ENCODE data around the gene HNRNPH3. TPM values are rescaled to one million over a fixed set of nuclear protein-coding genes. Genes with fewer than 3 reads are reported as not detected.

Gene HNRNPH3
- polyA plus RNA-seq, 3 donors: 36.6 to 86.0 (median 71.6) TPM

DNA sequence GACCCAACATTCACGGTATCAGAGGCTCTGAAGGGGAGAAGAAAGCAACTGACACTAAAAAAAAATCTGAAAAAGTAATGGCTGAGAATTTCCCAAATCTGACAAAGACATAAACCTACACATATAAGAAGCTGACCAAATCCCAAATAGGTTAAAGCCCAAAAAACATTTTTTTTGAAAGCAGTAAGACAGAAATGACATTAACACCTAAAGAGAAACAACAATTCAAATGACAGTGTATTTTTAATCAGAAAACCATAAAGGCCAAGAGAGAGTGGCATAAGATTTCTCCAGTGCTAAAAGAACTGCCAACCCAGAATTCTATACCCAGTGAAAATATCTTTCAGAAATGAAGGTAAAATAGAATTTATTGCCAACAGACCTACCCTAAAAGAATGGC lies 39.7 kb downstream of the HNRNPH3 start:
- Histone ChIP-seq H3K9ac (ENCODE audit: insufficient read depth, low read length, poor library complexity, severe bottlenecking) (no peak overlapping the region), H3K27me3 (ENCODE audit: control insufficient read depth in 2 of 2, insufficient read depth in 2 of 2, low read length in 2 of 2) (no peaks in the 10 kb centered on the region), H3K9me3 (replicated peaks in 1 of 2; ENCODE audit: control insufficient read depth in 1 of 2, insufficient read depth in 1 of 2, low read length in 2 of 2) (peaks cover 12 to 24% of the 10 kb centered on the region in 2 donors), H4K20me1 (ENCODE audit: insufficient read depth, low read length) (no peaks in the 10 kb centered on the region), H3K4me2 (replicated peaks; ENCODE audit: extremely low read depth, low read length, poor library complexity, severe bottlenecking) (no peak overlapping the region), H3K79me2 (ENCODE audit: insufficient read depth, low read length) (no peaks in the 10 kb centered on the region), H3K4me1 (ENCODE audit: control insufficient read depth in 1 of 2, insufficient read depth in 2 of 2, low read length in 2 of 2) (no peaks in the 10 kb centered on the region), H2AFZ (ENCODE audit: insufficient read depth, low read depth, low read length, poor library complexity, severe bottlenecking) (no peak overlapping the region), H3K4me3 (replicated peaks in 1 of 3; ENCODE audit: low read depth in 2 of 3, low read length in 3 of 3) (no peak overlapping the region), H3K36me3 (replicated peaks in 1 of 2; ENCODE audit: control insufficient read depth in 1 of 2, insufficient read depth in 2 of 2, low read length in 2 of 2) (peaks cover 23 to 56% of the 10 kb centered on the region in 2 donors), H3K27ac (ENCODE audit: low read depth in 1 of 2, low read length in 2 of 2) (no peak overlapping the region)
- H3K27me3 Mint-ChIP-seq (ENCODE audit: low read depth in 3 of 3): no peaks in the 10 kb centered on the region
- TF ChIP-seq, protein P1, sequence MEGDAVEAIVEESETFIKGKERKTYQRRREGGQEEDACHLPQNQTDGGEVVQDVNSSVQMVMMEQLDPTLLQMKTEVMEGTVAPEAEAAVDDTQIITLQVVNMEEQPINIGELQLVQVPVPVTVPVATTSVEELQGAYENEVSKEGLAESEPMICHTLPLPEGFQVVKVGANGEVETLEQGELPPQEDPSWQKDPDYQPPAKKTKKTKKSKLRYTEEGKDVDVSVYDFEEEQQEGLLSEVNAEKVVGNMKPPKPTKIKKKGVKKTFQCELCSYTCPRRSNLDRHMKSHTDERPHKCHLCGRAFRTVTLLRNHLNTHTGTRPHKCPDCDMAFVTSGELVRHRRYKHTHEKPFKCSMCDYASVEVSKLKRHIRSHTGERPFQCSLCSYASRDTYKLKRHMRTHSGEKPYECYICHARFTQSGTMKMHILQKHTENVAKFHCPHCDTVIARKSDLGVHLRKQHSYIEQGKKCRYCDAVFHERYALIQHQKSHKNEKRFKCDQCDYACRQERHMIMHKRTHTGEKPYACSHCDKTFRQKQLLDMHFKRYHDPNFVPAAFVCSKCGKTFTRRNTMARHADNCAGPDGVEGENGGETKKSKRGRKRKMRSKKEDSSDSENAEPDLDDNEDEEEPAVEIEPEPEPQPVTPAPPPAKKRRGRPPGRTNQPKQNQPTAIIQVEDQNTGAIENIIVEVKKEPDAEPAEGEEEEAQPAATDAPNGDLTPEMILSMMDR (IDR thresholded peaks at IDR 0.05): no peak
- intact Hi-C loops (cut with micrococcal nuclease): no loop called here
- no peak for DNase-seq
- H3K4me3 Mint-ChIP-seq: no peak overlapping the region
- no CpG with 5 or more reads among the region's 1 CpG for WGBS (ENCODE audit: insufficient coverage)
- H3K9me3 Mint-ChIP-seq: peaks cover 8 to 30% (median 24%) of the 10 kb centered on the region in 7 donors
- H3K4me1 Mint-ChIP-seq: no peaks in the 10 kb centered on the region
- H3K36me3 Mint-ChIP-seq: peaks cover 41 to 85% of the 10 kb centered on the region in 2 donors
- no peak overlapping the region for H3K27ac Mint-ChIP-seq

DNA sequence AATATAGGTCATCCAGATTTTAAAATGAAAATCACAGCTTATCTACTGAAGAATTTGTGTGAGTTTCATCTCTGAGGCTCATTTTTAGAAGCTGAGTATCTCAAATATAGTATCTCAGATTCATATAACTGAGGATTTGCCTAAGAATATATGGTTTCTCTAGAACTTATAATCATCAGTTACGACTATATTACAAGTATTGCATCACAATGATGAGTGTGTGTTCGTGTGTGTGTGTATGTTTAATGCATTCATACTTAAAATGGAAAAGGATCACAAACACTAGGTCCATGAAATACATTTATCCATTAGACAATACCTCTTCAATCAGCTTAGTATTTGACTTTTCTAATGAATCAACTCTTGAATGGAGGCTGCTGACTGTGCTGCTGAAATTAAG lies 53.9 kb downstream of the HNRNPH3 start:
- H3K4me1 Mint-ChIP-seq: no peaks in the 10 kb centered on the region
- H3K36me3 ChIP-seq (replicated peaks in 1 of 2; ENCODE audit: control insufficient read depth in 1 of 2, insufficient read depth in 2 of 2, low read length in 2 of 2): peaks cover 47 to 89% of the 10 kb centered on the region in 2 donors
- no peaks in the 10 kb centered on the region for H3K27me3 ChIP-seq (ENCODE audit: control insufficient read depth in 2 of 2, insufficient read depth in 2 of 2, low read length in 2 of 2)
- no peak overlapping the region for H3K9ac ChIP-seq (ENCODE audit: insufficient read depth, low read length, poor library complexity, severe bottlenecking)
- H3K4me3 Mint-ChIP-seq: no peak overlapping the region
- no CpG with 5 or more reads among the region's 2 CpGs for WGBS (ENCODE audit: insufficient coverage)
- H3K9me3 Mint-ChIP-seq: no peaks in the 10 kb centered on the region
- no peaks in the 10 kb centered on the region for H3K9me3 ChIP-seq (replicated peaks in 1 of 2; ENCODE audit: control insufficient read depth in 1 of 2, insufficient read depth in 1 of 2, low read length in 2 of 2)
- H3K4me2 ChIP-seq (replicated peaks; ENCODE audit: extremely low read depth, low read length, poor library complexity, severe bottlenecking): no peak overlapping the region
- H3K4me3 ChIP-seq (replicated peaks in 1 of 3; ENCODE audit: low read depth in 2 of 3, low read length in 3 of 3): no peak overlapping the region
- no peak for DNase-seq
- H3K27ac ChIP-seq (ENCODE audit: low read depth in 1 of 2, low read length in 2 of 2): no peak overlapping the region
- H3K27ac Mint-ChIP-seq: no peak overlapping the region
- no peaks in the 10 kb centered on the region for H3K4me1 ChIP-seq (ENCODE audit: control insufficient read depth in 1 of 2, insufficient read depth in 2 of 2, low read length in 2 of 2)
- no peaks in the 10 kb centered on the region for H3K27me3 Mint-ChIP-seq (ENCODE audit: low read depth in 3 of 3)
- no peaks in the 10 kb centered on the region for H4K20me1 ChIP-seq (ENCODE audit: insufficient read depth, low read length)
- no peaks in the 10 kb centered on the region for H3K79me2 ChIP-seq (ENCODE audit: insufficient read depth, low read length)
- H2AFZ ChIP-seq (ENCODE audit: insufficient read depth, low read depth, low read length, poor library complexity, severe bottlenecking): no peak overlapping the region
- peaks cover 52 to 75% of the 10 kb centered on the region in 2 donors for H3K36me3 Mint-ChIP-seq
- intact Hi-C loops (cut with micrococcal nuclease): no loop called here
- TF ChIP-seq, protein P1 (IDR thresholded peaks at IDR 0.05): no peak

Other genes with a start within 250 kb of the HNRNPH3 start
- gene MYPN, start 222.6 kb upstream of the HNRNPH3 start, polyA plus RNA-seq: not detected
- not detected for gene ATOH7, start 100.0 kb upstream of the HNRNPH3 start, polyA plus RNA-seq
- gene PBLD, start 864 bp downstream of the HNRNPH3 start, polyA plus RNA-seq: 1 to 10 TPM; 1.5 to 3.4 (median 2.5) TPM
- 1 to 10 TPM; 2.8 to 3.9 (median 3.3) TPM for gene RUFY2, start 75.2 kb downstream of the HNRNPH3 start, polyA plus RNA-seq
- under 1 TPM; 0.08 to 0.99 (median 0.18) TPM for gene DNA2, start 139.9 kb downstream of the HNRNPH3 start, polyA plus RNA-seq
- 1 to 10 TPM; 7.0 to 9.6 (median 9.1) TPM for gene SLC25A16, start 195.5 kb downstream of the HNRNPH3 start, polyA plus RNA-seq
- gene TET1, start 228.3 kb downstream of the HNRNPH3 start, polyA plus RNA-seq: under 1 TPM; 0.01 to 0.08 (median 0.06) TPM